ENCODE results near the gene KRT25. TPM values are rescaled to one million over a fixed set of nuclear protein-coding genes. Genes with fewer than 3 reads are reported as not detected.

Gene KRT25, protein sequence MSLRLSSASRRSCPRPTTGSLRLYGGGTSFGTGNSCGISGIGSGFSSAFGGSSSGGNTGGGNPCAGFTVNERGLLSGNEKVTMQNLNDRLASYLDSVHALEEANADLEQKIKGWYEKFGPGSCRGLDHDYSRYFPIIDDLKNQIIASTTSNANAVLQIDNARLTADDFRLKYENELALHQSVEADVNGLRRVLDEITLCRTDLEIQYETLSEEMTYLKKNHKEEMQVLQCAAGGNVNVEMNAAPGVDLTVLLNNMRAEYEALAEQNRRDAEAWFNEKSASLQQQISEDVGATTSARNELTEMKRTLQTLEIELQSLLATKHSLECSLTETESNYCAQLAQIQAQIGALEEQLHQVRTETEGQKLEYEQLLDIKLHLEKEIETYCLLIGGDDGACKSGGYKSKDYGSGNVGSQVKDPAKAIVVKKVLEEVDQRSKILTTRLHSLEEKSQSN
- polyA plus RNA-seq (2013, experiment 1 of 2) = not detected
- polyA plus RNA-seq (2013, experiment 2 of 2) = not detected

- H3K36me3 ChIP-seq (ENCODE audit: insufficient read depth, low read length) = no peaks in the 10 kb centered on the region
- no peaks in the 10 kb centered on the region for H3K4me1 ChIP-seq (ENCODE audit: insufficient read depth, low read length)
- H3K4me3 ChIP-seq (ENCODE audit: low read length) = no peak within 1 kb of the TSS
- H3K9me3 ChIP-seq (ENCODE audit: insufficient read depth, low read depth, low read length) = peaks cover 6% of the 10 kb centered on the region; the same call in 1 of the 2 replicates
- WGBS = 92% methylated on average over 4 of the region's 4 CpGs
- no peak within 1 kb of the TSS for H3K27ac ChIP-seq (ENCODE audit: low read depth, low read length)
- no peak within 1 kb of the TSS for H3K9ac ChIP-seq (ENCODE audit: low read depth, low read length)
- no peaks in the 10 kb centered on the region for H3K27me3 ChIP-seq (ENCODE audit: insufficient read depth, low read length)
Measured at GRCh38 chr17:40755231-40755630, at the start of gene KRT25. KRT25 (minus strand) TSS chr17:40755331; CDS start chr17:40755271, 60 bp downstream.

- H3K9ac ChIP-seq (ENCODE audit: low read depth, low read length) = no peak overlapping the region
- no peak overlapping the region for H3K4me3 ChIP-seq (ENCODE audit: low read length)
- no peaks in the 10 kb centered on the region for H3K36me3 ChIP-seq (ENCODE audit: insufficient read depth, low read length)
- H3K27me3 ChIP-seq (ENCODE audit: insufficient read depth, low read length) = peaks cover 67% of the 10 kb centered on the region
- H3K27ac ChIP-seq (ENCODE audit: low read depth, low read length) = no peak overlapping the region
- peaks cover 3% of the 10 kb centered on the region; the same call in 1 of the 2 replicates for H3K4me1 ChIP-seq (ENCODE audit: insufficient read depth, low read length)
- WGBS = 20% methylated on average over 13 of the region's 13 CpGs
- H3K9me3 ChIP-seq (ENCODE audit: insufficient read depth, low read depth, low read length) = no peaks in the 10 kb centered on the region
Measured at GRCh38 chr17:40803617-40804082, 48.5 kb upstream of the KRT25 start.

DNA sequence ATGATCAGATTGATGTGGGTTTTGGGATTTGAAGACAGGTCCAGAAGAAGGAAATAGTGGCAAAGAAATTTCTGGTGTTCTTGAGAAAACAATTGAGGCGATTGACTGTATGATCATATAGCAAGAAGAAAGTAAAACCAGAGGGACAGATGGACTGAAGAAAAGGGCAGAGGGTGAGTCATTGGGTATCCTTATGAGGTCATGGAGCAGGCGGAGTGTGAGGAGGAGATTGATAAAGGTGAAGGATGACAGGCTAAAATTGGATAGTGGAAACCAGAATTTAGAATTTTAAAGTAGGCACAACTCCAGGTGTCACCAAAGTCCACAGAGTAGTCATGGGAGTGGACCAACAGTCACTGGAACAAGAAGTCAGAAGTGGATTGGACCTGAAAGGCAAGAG, 46.0 kb upstream of the KRT25 start:
- 84% methylated on average over 2 of the region's 2 CpGs for WGBS
- Histone ChIP-seq H3K9me3 (ENCODE audit: insufficient read depth, low read depth, low read length) (no peaks in the 10 kb centered on the region), H3K4me3 (ENCODE audit: low read length) (no peak overlapping the region), H3K9ac (ENCODE audit: low read depth, low read length) (no peak overlapping the region), H3K4me1 (ENCODE audit: insufficient read depth, low read length) (peaks cover 3% of the 10 kb centered on the region; the same call in 1 of the 2 replicates), H3K27me3 (ENCODE audit: insufficient read depth, low read length) (peaks cover 42% of the 10 kb centered on the region), H3K27ac (ENCODE audit: low read depth, low read length) (no peak overlapping the region), H3K36me3 (ENCODE audit: insufficient read depth, low read length) (no peaks in the 10 kb centered on the region)

DNA sequence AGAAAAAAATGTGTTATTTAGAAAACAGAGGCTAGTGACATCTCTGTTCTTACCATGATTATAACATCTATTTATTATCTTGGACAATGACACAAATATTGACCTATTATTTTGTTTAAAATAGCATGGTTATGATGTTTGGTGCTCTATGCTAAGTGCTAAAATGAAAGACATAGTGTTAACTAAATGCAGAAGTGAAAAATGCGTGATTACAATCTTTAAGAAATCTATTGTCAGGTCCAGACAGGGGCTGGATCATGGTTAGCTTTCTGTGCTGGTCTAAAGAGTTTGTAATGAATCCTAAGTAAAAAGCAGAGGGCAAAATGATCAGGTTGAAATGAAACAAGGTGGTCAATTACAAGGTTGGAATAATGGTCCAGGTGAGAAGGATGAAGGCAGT, 45.2 kb upstream of the KRT25 start:
- no peak overlapping the region for H3K4me3 ChIP-seq (ENCODE audit: low read length)
- H3K36me3 ChIP-seq (ENCODE audit: insufficient read depth, low read length) = no peaks in the 10 kb centered on the region
- WGBS = 86% methylated on average over 1 of the region's 1 CpG
- H3K9ac ChIP-seq (ENCODE audit: low read depth, low read length) = no peak overlapping the region
- H3K27me3 ChIP-seq (ENCODE audit: insufficient read depth, low read length) = peaks cover 34% of the 10 kb centered on the region
- peaks cover 3% of the 10 kb centered on the region; the same call in 1 of the 2 replicates for H3K4me1 ChIP-seq (ENCODE audit: insufficient read depth, low read length)
- no peaks in the 10 kb centered on the region for H3K9me3 ChIP-seq (ENCODE audit: insufficient read depth, low read depth, low read length)
- H3K27ac ChIP-seq (ENCODE audit: low read depth, low read length) = no peak overlapping the region

- Histone ChIP-seq H3K9me3 (ENCODE audit: insufficient read depth, low read depth, low read length) (no peaks in the 10 kb centered on the region), H3K4me1 (ENCODE audit: insufficient read depth, low read length) (peaks cover 3% of the 10 kb centered on the region; the same call in 1 of the 2 replicates), H3K9ac (ENCODE audit: low read depth, low read length) (no peak within 1 kb of the TSS), H3K27me3 (ENCODE audit: insufficient read depth, low read length) (peaks cover 32% of the 10 kb centered on the region), H3K36me3 (ENCODE audit: insufficient read depth, low read length) (no peaks in the 10 kb centered on the region), H3K4me3 (ENCODE audit: low read length) (no peak within 1 kb of the TSS), H3K27ac (ENCODE audit: low read depth, low read length) (no peak within 1 kb of the TSS)
- WGBS = 88% methylated on average over 1 of the region's 3 CpGs
Measured at GRCh38 chr17:40799859-40800258, 44.7 kb upstream of the KRT25 start, which contains the start of gene KRT28. KRT28 (minus strand) TSS chr17:40799959; CDS start chr17:40799893, 66 bp downstream.

DNA sequence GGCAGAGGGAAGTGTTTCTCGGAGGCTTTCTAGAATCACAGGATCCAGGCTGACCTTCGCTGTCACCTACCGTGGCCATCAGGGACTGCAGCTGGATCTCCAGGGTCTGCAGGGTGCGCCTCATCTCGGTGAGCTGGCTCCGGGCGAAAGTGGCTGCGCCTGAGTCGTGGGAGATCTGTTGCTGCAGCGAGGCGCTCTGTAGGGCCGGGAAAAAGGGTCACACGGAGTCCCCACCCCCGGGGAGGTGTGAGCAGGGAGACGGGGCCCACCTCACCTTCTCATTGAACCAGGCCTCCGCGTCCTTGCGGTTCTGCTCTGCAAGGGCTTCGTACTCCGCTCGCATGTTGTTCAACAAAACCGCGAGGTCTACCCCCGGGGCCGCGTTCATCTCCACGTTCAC, 41.7 kb upstream of the KRT25 start:
- Histone ChIP-seq H3K9ac (ENCODE audit: low read depth, low read length) (no peak overlapping the region), H3K27ac (ENCODE audit: low read depth, low read length) (no peak overlapping the region), H3K36me3 (ENCODE audit: insufficient read depth, low read length) (no peaks in the 10 kb centered on the region), H3K4me3 (ENCODE audit: low read length) (no peak overlapping the region), H3K4me1 (ENCODE audit: insufficient read depth, low read length) (no peaks in the 10 kb centered on the region), H3K27me3 (ENCODE audit: insufficient read depth, low read length) (peaks cover 29% of the 10 kb centered on the region), H3K9me3 (ENCODE audit: insufficient read depth, low read depth, low read length) (no peaks in the 10 kb centered on the region)
- 92% methylated on average over 27 of the region's 27 CpGs for WGBS

GRCh38 chr17:40795019-40795667, 40.0 kb upstream of the KRT25 start:
- Histone ChIP-seq H3K27ac (ENCODE audit: low read depth, low read length) (no peak overlapping the region), H3K4me3 (ENCODE audit: low read length) (no peak overlapping the region), H3K4me1 (ENCODE audit: insufficient read depth, low read length) (no peaks in the 10 kb centered on the region), H3K9ac (ENCODE audit: low read depth, low read length) (no peak overlapping the region), H3K27me3 (ENCODE audit: insufficient read depth, low read length) (peaks cover 13% of the 10 kb centered on the region), H3K36me3 (ENCODE audit: insufficient read depth, low read length) (no peaks in the 10 kb centered on the region), H3K9me3 (ENCODE audit: insufficient read depth, low read depth, low read length) (no peaks in the 10 kb centered on the region)
- WGBS = 93% methylated on average over 9 of the region's 10 CpGs

DNA sequence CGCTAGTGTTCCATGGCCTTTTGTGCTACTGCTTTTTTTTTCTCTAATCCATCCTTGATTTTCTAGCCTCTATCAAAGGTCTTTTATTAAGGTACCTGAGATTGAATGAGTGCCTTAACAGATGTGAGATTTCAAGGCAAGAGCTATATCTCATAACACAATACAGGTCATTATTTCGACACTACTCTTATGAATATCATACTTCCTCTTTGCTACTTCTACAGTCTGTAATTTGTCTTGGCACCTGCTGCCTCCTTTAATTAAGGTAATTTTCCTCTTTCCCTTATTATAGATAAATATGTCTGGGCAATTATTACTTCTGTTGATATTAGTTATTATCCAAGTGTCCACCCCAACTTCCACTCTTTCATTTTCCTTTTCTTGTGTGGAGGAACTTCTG, 39.3 kb upstream of the KRT25 start:
- Histone ChIP-seq H3K36me3 (ENCODE audit: insufficient read depth, low read length) (no peaks in the 10 kb centered on the region), H3K27ac (ENCODE audit: low read depth, low read length) (no peak overlapping the region), H3K4me3 (ENCODE audit: low read length) (no peak overlapping the region), H3K27me3 (ENCODE audit: insufficient read depth, low read length) (peaks cover 8% of the 10 kb centered on the region), H3K9me3 (ENCODE audit: insufficient read depth, low read depth, low read length) (no peaks in the 10 kb centered on the region), H3K4me1 (ENCODE audit: insufficient read depth, low read length) (no peaks in the 10 kb centered on the region), H3K9ac (ENCODE audit: low read depth, low read length) (no peak overlapping the region)
- 92% methylated on average over 2 of the region's 2 CpGs for WGBS

DNA sequence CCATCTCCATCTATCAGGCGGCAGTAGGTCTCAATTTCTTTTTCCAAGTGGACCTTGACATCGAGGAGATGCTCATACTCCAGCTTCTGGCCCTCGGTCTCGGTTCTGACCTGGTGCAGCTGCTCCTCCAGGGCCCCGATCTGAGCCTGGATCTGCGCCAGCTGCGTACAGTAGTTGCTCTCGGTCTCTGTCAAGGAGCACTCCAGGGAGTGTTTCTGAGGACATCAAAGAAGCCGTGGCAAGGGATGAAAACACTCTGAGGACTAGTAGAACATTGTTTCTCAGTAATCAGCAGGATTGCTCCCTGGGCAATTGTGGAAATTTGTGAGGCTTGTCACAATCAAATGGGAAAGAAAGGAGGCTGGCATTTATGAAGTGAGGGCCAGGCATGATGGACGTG, 38.7 kb upstream of the KRT25 start:
- Histone ChIP-seq H3K9ac (ENCODE audit: low read depth, low read length) (no peak overlapping the region), H3K27me3 (ENCODE audit: insufficient read depth, low read length) (peaks cover 5% of the 10 kb centered on the region; the same call in 1 of the 2 replicates), H3K36me3 (ENCODE audit: insufficient read depth, low read length) (no peaks in the 10 kb centered on the region), H3K4me3 (ENCODE audit: low read length) (no peak overlapping the region), H3K27ac (ENCODE audit: low read depth, low read length) (no peak overlapping the region), H3K4me1 (ENCODE audit: insufficient read depth, low read length) (no peaks in the 10 kb centered on the region), H3K9me3 (ENCODE audit: insufficient read depth, low read depth, low read length) (no peaks in the 10 kb centered on the region)
- 91% methylated on average over 10 of the region's 10 CpGs for WGBS

DNA sequence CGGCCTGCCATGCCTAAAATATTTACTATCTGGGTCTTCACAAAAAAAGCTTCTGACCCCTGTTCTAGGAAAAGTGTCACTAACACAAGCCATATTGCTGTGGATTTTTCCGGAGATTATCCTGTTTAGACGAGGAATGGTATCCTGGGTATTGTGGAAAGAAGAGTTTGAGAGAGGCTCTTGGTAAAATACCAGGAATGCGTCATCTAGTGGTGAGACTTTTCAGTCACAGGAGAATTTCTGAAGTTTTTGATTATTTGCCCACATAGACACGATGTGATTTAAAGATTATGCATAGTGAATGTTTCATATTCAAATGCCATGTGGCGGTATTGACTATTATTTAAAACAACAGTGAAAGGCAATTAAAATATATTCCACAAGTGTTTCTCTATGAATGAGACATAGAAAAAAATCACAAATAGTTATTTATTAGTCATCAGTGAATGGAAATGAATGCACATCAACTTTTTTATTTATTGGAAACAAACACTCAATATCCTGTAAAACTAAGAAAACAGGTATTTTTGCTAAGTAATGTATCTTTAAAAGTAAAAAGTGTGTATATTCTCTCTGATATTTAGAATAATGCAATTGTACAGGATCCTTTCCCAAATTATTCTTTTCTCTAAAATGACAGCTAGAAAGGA, 36.8 kb upstream of the KRT25 start:
- H3K9me3 ChIP-seq (ENCODE audit: insufficient read depth, low read depth, low read length) = no peaks in the 10 kb centered on the region

GRCh38 chr17:40791111-40791510, 36.0 kb upstream of the KRT25 start:
- H3K27me3 ChIP-seq (ENCODE audit: insufficient read depth, low read length) = peaks cover 5% of the 10 kb centered on the region; the same call in 1 of the 2 replicates
- H3K9ac ChIP-seq (ENCODE audit: low read depth, low read length) = no peak overlapping the region
- no peaks in the 10 kb centered on the region for H3K9me3 ChIP-seq (ENCODE audit: insufficient read depth, low read depth, low read length)
- no peak overlapping the region for H3K27ac ChIP-seq (ENCODE audit: low read depth, low read length)
- no peaks in the 10 kb centered on the region for H3K36me3 ChIP-seq (ENCODE audit: insufficient read depth, low read length)
- 91% methylated on average over 1 of the region's 1 CpG for WGBS
- H3K4me3 ChIP-seq (ENCODE audit: low read length) = no peak overlapping the region
- H3K4me1 ChIP-seq (ENCODE audit: insufficient read depth, low read length) = no peaks in the 10 kb centered on the region

More for the DNA sequence above, 36.8 kb upstream of the KRT25 start:
- 53% methylated on average over 5 of the region's 6 CpGs for WGBS
- Histone ChIP-seq H3K27ac (ENCODE audit: low read depth, low read length) (no peak overlapping the region), H3K9ac (ENCODE audit: low read depth, low read length) (no peak overlapping the region), H3K36me3 (ENCODE audit: insufficient read depth, low read length) (no peaks in the 10 kb centered on the region), H3K4me3 (ENCODE audit: low read length) (no peak overlapping the region), H3K27me3 (ENCODE audit: insufficient read depth, low read length) (peaks cover 5% of the 10 kb centered on the region; the same call in 1 of the 2 replicates), H3K4me1 (ENCODE audit: insufficient read depth, low read length) (no peaks in the 10 kb centered on the region)

All from HUES64 (cell line).